ENCODE data around the gene ZMIZ1. TPM values are rescaled to one million over a fixed set of nuclear protein-coding genes. Genes with fewer than 3 reads are reported as not detected.

ZMIZ1 gene
- total RNA-seq, 4 donors from 2014 or later, result 22.7 to 37.5 (median 31.7) TPM

DNA sequence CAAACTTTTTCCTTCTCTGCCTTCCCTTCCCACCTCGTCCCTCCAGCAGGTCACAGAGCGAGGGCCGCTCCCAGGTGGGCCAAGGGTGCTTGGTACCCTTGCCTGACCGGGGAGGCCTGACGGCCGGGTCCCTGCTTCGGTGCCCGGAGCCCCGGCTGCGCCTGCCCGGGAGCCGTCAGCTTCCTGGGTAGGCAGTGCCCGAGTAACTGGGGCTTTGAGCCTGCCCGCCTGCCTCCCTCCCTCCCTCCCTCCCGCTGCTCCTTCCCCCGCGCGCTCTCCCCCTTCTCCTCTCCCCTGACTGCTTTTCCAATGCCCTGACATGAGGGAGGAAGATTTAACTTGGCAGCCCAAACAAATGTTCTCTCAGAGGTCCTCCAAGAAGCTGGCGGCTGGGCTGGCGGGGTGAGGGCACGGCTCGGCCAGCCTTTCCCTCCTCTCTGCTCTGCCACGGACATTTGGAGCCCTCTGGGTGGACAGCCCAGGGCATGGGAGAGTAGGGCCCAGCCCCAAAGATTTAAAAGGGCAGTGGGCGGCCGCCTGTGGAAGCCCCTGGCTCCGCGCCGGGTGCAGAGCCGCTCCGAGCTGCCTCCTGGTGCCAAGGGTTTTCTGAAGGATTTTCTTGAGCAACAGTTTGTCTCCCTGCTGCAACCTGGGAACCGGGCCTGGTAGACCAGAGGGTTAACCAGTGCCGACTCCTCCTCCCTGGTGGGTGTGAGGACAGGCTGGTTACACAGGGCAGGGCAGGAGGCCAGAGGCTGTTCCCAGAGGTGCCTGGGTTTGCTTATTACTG lies 2.0 kb downstream of the ZMIZ1 start:
- in situ Hi-C loops (cut with MboI; ENCODE audit: low sequenced_read_pairs in 4 of 4), result no loop called here
- TF ChIP-seq POLR2A (IDR thresholded peaks at IDR 0.05), result peak; percentile 71 to 77
- TF ChIP-seq, protein P1, sequence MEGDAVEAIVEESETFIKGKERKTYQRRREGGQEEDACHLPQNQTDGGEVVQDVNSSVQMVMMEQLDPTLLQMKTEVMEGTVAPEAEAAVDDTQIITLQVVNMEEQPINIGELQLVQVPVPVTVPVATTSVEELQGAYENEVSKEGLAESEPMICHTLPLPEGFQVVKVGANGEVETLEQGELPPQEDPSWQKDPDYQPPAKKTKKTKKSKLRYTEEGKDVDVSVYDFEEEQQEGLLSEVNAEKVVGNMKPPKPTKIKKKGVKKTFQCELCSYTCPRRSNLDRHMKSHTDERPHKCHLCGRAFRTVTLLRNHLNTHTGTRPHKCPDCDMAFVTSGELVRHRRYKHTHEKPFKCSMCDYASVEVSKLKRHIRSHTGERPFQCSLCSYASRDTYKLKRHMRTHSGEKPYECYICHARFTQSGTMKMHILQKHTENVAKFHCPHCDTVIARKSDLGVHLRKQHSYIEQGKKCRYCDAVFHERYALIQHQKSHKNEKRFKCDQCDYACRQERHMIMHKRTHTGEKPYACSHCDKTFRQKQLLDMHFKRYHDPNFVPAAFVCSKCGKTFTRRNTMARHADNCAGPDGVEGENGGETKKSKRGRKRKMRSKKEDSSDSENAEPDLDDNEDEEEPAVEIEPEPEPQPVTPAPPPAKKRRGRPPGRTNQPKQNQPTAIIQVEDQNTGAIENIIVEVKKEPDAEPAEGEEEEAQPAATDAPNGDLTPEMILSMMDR (IDR thresholded peaks at IDR 0.05 in 4 of 5, conservative IDR thresholded peaks at IDR 0.05 in 1 of 5), result peak in 1 of 5 experiments; percentile 7
- H3K4me1 ChIP-seq, result peaks cover 46 to 50% of the 10 kb centered on the region in 2 donors

DNA sequence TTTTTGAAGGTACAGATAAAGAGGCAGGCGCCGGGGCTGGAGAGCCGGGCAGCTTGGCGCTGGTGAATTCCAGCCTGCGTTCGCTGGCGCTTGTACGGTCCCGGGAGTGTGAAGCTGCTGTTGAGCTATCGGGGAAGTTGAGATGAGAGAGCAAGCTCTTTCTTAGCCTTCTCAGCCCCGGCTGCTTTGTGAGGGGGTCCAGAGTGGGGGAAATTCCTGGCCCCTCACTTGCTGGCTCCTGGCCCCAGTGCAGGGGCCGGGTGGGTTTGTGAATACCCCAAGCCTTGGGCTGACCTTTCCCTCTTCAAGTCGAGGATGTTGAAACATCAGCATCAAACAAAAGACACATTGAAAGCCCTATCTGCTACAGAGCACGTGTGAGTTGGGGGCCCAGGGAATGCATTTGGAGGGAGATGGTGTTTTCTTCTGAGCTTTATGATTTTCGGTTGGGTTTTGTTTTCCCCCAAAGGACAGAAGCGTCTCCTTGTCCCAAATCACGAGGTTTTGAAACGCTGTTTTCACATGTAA lies 2.7 kb downstream of the ZMIZ1 start:
- no peak for ATAC-seq
- peaks cover 53 to 57% of the 10 kb centered on the region in 2 donors for H3K4me1 ChIP-seq
- intact Hi-C loops (cut with DNase I; ENCODE audit: low total_unique reads), result loop anchor here (1.0 to 5.0 kb wide), 4 partner anchors 42 to 314 kb away; no protein-coding TSS in a partner anchor
- TF ChIP-seq, protein P1 (IDR thresholded peaks at IDR 0.05 in 4 of 5, conservative IDR thresholded peaks at IDR 0.05 in 1 of 5), result no peak
- TF ChIP-seq POLR2A (IDR thresholded peaks at IDR 0.05), result peak; percentile 59 to 64
- H3K27ac ChIP-seq, result peak overlapping the region; percentile 93 to 100 (median 98)
- in situ Hi-C loops (cut with MboI; ENCODE audit: low sequenced_read_pairs in 4 of 4), result no loop called here
- no peaks in the 10 kb centered on the region for H3K27me3 ChIP-seq
- peak overlapping the region; percentile 71 to 98 (median 84) for H3K4me3 ChIP-seq
- H3K36me3 ChIP-seq, result no peaks in the 10 kb centered on the region
- H3K9me3 ChIP-seq, result no peaks in the 10 kb centered on the region
- DNase-seq, result no peak

More for the DNA sequence above, 2.0 kb downstream of the ZMIZ1 start:
- Histone ChIP-seq H3K27me3 (no peaks in the 10 kb centered on the region), H3K4me3 (peak overlapping the region; percentile 71 to 98 (median 84)), H3K36me3 (no peaks in the 10 kb centered on the region), H3K9me3 (no peaks in the 10 kb centered on the region), H3K27ac (peak overlapping the region; percentile 93 to 100 (median 98))
- ATAC-seq (peak; percentile 60), DNase-seq (peak; percentile 97 to 99)
- intact Hi-C loops (cut with DNase I; ENCODE audit: low total_unique reads), result loop anchor here (1.0 to 5.0 kb wide), 4 partner anchors 42 to 314 kb away; no protein-coding TSS in a partner anchor

DNA sequence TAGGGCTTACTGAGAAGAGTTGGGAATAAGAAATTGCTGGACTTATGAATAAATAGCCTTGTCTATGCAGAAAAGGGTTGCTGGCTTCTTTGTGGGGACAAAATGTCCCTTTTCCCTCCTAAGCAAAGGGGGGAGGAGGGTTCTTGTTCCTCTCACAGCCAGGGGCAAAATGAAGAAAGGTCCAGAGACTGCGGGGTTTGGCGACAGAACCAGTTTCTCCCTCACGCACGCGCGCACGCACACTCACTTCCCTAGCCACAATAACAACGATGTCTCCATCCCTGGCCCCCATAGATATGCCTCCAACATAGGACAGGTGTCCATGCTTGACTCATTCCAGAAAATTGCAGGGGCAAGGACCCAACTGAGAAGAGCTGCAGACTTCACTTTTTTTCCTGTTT lies 3.3 kb downstream of the ZMIZ1 start:
- Histone ChIP-seq H3K27ac (peak overlapping the region; percentile 93 to 100 (median 98)), H3K9me3 (no peaks in the 10 kb centered on the region), H3K27me3 (no peaks in the 10 kb centered on the region), H3K4me3 (peak overlapping the region; percentile 71 to 98 (median 84)), H3K36me3 (no peaks in the 10 kb centered on the region), H3K4me1 (peaks cover 57% of the 10 kb centered on the region in 2 donors)
- intact Hi-C loops (cut with DNase I; ENCODE audit: low total_unique reads), result loop anchor here (5.0 kb wide), 1 partner anchor 315 kb away; no protein-coding TSS in a partner anchor
- in situ Hi-C loops (cut with MboI; ENCODE audit: low sequenced_read_pairs in 4 of 4), result no loop called here
- TF ChIP-seq, protein P1 (IDR thresholded peaks at IDR 0.05 in 4 of 5, conservative IDR thresholded peaks at IDR 0.05 in 1 of 5), result no peak
- TF ChIP-seq POLR2A (IDR thresholded peaks at IDR 0.05), result no peak
- ATAC-seq (no peak), DNase-seq (no peak)

DNA sequence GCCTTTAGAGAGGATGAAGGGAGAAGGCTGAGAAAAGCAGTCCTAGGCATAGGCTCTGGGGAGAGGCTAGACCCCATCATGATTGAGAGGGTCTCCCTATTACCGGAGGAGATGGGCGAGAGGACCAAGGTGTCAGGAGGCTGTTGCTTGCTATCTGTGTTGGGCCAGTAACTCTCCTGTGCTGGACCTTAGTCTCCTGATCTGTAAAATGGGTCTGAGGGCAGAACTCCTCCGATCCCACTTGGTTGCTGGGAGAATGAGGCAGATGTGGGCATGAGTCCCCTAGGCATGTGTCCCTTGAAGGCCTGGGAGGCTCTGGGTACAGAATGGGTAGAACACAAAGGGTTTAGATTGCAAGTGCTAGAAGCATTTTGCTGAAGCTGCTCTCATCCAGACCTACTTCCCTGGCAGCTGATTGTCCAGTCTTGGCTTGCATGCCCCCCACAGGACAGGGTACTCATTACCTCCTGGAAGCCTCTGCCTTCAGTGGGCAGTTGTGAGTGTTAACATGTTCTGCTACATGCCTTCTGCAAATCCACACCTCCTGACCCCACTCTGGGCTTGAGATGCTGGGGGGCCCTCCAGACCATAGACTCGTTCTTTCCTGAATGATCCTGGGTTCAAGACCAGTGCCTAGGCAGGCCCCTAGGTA lies 4.4 kb downstream of the ZMIZ1 start:
- peaks cover 59 to 66% of the 10 kb centered on the region in 2 donors for H3K4me1 ChIP-seq
- no peaks in the 10 kb centered on the region for H3K36me3 ChIP-seq
- intact Hi-C loops (cut with DNase I; ENCODE audit: low total_unique reads) (loop anchor here (5.0 kb wide), 1 partner anchor 316 kb away; no protein-coding TSS in a partner anchor), in situ Hi-C loops (cut with MboI; ENCODE audit: low sequenced_read_pairs in 4 of 4) (no loop called here)
- H3K27ac ChIP-seq, result peak overlapping the region; percentile 13 to 100 (median 98)
- no peaks in the 10 kb centered on the region for H3K9me3 ChIP-seq
- no peaks in the 10 kb centered on the region for H3K27me3 ChIP-seq
- no peak for ATAC-seq
- no peak for DNase-seq
- TF ChIP-seq, protein P1 (IDR thresholded peaks at IDR 0.05 in 4 of 5, conservative IDR thresholded peaks at IDR 0.05 in 1 of 5), result no peak
- TF ChIP-seq POLR2A (IDR thresholded peaks at IDR 0.05), result no peak
- H3K4me3 ChIP-seq, result peak overlapping the region in 1 of 4 donors; percentile 16

All from gastrocnemius medialis (tissue), 4 donors.